DOHH2 (cell line): Measurements from ENCODE around the gene PLAAT2.

Experiments
- CTCF ChIP-seq: fragments of 200-600 bp; sonication (generic); IDR thresholded peaks from one replicate; pipeline ENCODE4 v1.5.1; 2014; ENCODE audit warnings: antibody characterized with exemption, mild to moderate bottlenecking, low read depth, low read length; ENCODE audit not compliant: poor library complexity, severe bottlenecking
- EZH2phosphoT487 ChIP-seq: fragments of 200-600 bp; sonication (generic); IDR thresholded peaks from 2 replicates; pipeline ENCODE4 v1.6.1; 2017; ENCODE audit warnings: borderline replicate concordance, mild to moderate bottlenecking, antibody characterized with exemption, low read length, moderate library complexity, mixed read lengths

- no peak for TF ChIP-seq CTCF
- no peak for TF ChIP-seq EZH2phosphoT487
These were observed 45.5 kb upstream of the PLAAT2 start for GRCh38 chr11:63608353-63609345.
